RPMI7951 (cell line): ENCODE data around the gene GSDME. TPM values are rescaled to one million over a fixed set of nuclear protein-coding genes. Genes with fewer than 3 reads are reported as not detected.
"Not testable (repeated sequence)": the region's sequence is repeated elsewhere in the genome, so short reads cannot be mapped to it uniquely, and the experiment has no call there.

Experiments
- DNase-seq: peaks from one replicate; pipeline ENCODE4 v3.0.0-alpha.2; 2012; ENCODE audit warnings: low read depth
- total RNA-seq: library from RNA; depleted of rRNA; stranded (reverse); fragments of >200 nt; shearing (Covaris generic); gene quantifications from 2 replicates; pipeline ENCODE4 v1.2.3, GENCODE V29; 2014; rRNA removed

GSDME gene
- total RNA-seq, result 20.2 and 24.9 TPM in 2 replicates

DNA sequence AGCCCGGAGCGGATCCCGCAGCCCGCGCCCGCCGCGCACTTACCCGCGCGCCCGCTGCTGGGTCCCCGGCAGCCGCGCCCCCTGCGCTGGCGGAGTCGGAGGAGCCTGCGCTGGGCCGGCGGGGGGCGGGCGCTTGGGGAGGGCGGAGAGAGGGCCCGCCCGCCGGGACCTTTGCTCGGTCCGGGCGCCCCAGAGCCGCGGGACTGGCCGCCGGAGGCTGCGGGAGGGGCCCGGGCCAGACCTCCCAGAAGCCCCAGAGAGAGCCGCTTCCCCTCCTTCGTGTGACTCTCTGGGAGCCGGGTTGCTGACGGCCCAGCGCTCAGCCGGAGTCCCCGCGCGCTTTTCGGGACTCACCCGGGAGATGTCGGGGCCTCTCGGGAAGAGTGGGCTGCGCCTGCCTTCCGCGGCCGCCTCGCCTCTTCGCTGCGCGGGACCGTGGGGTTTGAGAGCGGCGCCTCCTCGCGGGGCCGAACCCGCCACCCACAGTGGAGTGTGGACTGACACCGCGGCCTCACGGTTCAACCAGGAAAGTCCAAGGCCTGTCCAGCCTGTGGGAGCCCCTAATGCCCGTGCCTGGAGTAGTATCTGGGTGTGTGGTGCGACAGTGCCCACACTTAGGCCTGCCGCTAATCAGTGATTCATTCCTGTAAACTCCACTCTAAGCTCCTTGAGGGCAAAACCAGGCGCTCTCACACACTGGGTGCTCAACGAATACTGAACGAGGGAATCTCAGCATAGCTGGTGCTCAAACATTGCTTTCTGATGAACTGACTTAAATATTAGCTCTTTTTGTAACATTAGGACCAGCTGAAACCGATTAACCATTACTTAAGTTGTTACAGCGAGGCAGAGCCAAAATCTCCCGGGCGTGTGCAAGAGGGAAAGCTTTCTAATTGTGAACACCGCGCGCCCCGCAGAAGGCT, at the start of gene GSDME:
Gene GSDME, minus strand, starts transcription at position 112 of the 923 bp plus-strand sequence. CDS start 7,690 bp downstream, outside the sequence.
- peak; percentile 85 for DNase-seq

DNA sequence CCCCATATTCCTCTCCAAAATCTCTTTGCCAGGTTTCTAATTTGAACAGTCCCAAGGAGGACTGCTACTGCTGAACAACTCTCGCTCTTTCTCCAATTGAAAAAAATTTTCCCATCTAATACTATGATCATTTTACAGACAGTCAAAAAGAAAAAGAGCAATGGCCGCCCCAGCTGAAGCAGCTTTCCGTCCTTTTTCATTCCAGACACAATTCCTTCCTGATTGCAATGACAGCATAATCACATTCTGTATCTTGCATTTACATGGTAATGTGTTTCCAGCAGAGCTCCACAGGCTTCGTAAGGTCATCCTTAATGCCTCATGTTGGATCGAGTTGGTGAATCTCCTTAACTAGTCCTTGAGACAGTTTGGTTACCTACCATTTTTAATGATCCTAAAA, 45.0 kb upstream of the GSDME start:
- DNase-seq, result no peak

DNA sequence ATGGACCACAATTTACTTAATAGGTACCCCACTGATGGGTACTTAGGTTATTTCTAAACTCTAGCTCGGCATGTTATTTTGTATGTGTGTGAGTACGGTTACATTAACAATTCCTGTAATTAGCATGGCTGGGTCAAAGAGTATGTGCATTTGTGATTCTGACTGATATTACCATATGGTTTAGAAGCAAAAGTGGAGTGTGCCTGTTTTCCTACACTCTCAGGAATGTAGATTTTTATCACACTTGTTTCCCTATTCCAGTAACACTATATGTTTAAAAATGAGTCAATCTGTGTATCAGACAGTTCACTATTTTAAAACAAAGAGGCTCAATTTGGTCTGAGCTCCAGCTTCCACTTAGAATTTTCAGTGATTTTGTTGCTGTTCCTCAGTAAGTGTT, 44.6 kb upstream of the GSDME start:
- DNase-seq, result no peak

DNA sequence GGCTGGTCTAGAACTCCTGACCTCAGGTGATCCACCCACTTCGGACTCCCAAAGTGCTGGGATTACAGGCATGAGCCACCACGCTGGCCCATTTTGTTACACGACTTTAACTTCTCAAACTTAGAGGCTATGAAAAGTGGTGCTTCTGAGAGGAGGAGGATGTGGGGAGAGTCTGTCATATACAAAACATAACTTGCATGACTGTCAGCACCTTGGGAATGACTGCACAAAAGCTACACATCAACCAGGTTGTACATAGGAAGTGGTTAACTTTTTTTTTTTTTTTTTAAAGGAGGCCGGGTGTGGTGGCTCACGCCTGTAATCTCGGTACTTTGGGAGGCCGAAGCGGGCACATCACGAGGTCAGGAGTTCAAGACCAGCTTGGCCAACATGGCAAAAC, 43.4 kb upstream of the GSDME start:
- no peak for DNase-seq

DNA sequence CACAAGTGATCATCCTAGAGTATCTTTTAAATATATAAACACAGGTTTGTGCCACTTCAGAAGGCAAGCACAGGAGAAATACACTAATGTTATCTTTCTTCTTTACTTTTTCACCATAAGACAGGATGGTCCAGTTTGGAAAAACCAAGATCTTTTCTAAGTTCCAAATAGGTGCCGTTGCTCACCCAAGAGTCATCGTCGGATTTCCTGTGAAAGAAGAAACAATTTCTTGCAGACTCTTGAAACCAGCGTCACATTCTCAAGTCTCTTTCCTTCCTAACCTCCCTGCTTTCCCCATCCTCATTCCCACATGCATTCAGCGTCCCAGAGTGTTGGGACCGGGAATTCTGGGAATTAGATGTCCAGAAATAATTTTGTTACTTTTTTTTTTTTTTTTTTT, 42.8 kb upstream of the GSDME start:
- DNase-seq, result no peak

GRCh38 chr7:24799506-24799905, 42.2 kb upstream of the GSDME start:
- DNase-seq, result no peak

- no peak for DNase-seq
Measured at GRCh38 chr7:24798261-24798660, 41.0 kb upstream of the GSDME start.

DNA sequence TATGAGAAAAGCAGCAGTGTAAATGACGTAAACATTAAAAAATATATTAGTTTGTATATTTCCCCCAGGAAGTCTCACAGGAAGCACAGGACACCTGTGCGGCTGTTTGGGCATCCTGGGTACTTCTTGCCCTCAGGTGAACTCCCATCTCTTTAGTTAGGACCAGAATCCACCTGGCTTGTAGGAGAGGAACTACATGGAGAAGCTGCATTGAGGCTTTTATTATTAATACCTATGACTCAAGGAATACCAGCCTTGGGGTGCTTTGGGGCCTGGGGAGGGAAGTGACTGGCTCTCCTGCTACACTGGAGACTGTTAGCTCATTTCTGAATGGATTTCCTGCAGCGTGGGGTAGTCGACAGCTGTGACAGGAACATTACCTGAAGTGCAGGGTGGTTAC, 40.0 kb upstream of the GSDME start:
- DNase-seq, result no peak

GRCh38 chr7:24795407-24795767, 38.1 kb upstream of the GSDME start:
- no peak for DNase-seq

GRCh38 chr7:24794751-24795406, 37.6 kb upstream of the GSDME start:
- DNase-seq, result not testable (repeated sequence)

GRCh38 chr7:24793982-24794648, 36.9 kb upstream of the GSDME start:
- DNase-seq, result no peak

DNA sequence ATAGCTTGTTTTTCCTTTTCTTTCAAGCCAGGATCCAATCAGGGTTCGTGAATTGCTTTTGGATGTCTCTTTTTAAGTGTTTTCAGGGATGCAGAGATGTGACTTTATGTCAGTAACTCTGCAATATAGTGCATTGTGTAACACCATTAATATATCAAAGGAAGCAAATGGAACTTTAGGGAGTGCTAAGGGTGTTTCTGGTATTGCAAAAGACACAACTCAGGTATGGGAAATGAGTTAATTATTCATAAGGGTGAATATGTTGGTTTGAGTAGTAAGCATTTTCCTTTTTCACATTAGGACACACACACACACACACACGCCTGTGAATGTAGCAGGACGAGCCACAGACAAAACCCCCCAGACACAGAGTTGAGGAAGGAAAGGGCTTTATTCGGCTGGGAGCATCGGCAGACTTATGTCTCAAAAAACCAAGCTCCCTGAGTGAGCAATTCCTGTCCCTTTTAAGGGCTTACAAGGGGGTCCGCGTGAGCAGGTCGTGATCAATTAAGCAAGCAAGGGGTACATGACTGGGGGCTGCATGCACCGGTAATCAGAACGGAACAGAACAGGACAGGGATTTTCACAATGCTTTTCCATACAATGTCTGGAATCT, 31.8 kb upstream of the GSDME start:
- DNase-seq, result no peak

DNA sequence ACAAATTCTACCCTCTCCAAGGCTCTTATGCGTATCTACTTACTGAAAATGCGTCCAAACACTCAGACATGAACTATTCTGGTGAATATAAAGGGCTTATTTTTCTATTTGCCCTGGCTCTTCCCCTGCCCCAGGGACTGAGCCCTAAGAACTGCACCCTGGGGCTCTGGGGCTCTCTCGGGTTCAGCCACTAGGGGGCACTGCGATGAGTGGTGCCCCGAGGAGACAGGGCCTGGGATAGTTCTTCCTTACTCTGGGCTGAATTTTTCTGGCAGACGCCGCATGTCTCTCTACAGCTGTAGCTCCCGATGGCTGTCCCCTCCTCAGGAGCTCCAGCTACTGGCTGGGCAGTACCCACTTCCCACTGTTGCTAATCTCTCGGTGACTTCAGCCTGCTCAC, 30.8 kb upstream of the GSDME start:
- DNase-seq, result no peak

- DNase-seq, result peak; percentile 100
Measured at GRCh38 chr7:24786941-24787340, 29.7 kb upstream of the GSDME start.

- DNase-seq, result peak; percentile 16
Measured at GRCh38 chr7:24786306-24786705, 29.0 kb upstream of the GSDME start.

GRCh38 chr7:24784277-24784676, 27.0 kb upstream of the GSDME start:
- no peak for DNase-seq

DNA sequence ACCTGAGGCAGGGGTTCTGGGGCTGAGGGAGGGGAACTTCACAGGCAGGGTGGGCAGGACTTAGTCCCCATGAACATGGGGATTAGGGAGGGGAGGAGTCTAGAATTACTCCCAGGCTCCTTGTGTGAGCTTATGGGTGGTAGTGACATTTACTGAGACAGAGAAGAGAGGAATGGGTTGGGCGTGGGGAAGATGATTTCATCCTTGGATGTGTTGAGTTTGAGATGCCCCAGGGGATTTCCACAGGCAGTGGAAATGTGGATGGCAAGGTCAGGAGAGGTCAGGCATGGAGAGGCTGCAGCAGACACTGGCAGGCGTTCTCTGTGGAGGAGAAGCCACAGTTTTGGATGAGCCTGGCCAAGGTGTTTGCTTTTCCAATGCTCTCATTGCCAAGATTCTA, 26.4 kb upstream of the GSDME start:
- DNase-seq, result peak; percentile 88

- DNase-seq, result no peak
Measured at GRCh38 chr7:24781106-24781505, 23.8 kb upstream of the GSDME start.

- DNase-seq, result no peak
Measured at GRCh38 chr7:24779283-24779655, 22.0 kb upstream of the GSDME start.

DNA sequence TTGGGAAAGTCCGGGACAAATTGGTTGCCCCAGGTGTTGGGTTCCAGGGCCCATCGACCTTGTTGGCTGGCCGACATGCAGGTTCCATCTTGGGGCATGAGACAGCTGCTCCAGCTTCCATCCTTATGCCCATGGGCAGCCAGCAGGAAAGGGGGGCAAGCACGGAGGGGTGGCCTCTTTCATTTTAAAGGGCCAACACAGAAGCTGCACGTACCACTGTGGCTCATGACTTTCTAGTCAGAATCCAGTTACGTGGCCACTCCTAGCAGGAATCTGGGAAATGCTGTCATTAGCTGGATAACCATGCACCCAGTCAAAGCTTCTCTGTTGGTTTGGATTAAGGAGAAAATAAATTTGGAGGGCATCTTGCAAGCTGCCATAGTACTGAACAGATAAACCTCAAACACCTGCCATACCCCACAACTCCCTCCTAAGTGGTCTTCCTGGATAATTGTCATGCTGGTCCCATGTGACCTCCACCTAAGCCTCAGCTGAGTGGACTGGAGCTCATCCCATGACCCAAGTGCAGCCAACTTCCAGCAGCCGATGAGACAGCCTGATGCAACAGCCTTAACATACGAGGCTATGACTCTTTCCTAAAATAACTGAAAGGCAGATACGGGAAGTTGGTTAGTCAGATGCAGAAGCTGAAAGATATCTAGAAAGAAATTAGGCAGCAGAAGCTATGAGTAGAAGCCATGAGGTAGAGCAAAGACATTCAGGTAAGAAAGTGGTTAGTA, 21.4 kb upstream of the GSDME start:
- peak; percentile 75 for DNase-seq

- no peak for DNase-seq
Measured at GRCh38 chr7:24777806-24778205, 20.5 kb upstream of the GSDME start.
